ENCODE results near the gene PPP6R1.

The PPP6R1 gene

DNA sequence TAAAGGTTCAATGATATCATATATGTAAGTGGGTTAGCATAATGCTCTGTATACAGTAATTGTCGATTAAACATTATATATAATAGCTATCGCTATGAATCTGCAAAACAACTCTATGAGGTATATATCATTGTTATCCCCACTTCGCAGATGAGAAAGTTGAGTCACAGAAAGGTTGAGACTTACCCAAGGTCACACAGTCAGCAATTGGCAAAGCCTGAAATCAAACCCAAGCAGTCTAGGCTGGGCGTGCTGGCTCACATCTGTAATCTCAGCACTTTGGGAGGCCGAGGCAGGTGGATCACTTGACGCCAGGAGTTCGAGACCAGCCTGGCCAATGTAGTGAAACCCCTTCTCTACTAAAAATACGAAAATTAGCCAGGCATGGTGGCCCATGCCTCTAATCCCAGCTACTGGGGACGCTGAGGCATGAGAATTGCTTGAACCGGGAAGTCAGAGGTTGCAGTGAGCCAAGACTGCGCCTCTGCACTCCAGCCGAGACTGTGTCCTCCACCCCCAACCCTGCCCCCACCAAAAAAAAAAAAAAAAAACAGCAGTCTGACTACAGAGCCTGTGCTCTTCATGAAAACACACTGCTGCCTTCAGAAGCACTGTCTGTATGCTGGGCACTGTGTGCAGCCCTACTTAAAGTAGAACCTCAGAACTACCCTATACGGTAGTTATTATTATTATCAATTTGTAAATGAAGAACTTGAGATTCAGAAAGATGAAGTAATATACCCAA is 19.7 kb upstream of the PPP6R1 start:
- Histone ChIP-seq H3K4me3 (ENCODE audit: low read length) (no peak overlapping the region), H4K8ac (ENCODE audit: low read depth, low read length) (no peak overlapping the region), H3K56ac (ENCODE audit: low read length) (no peak overlapping the region), H3K18ac (ENCODE audit: low read length) (no peak overlapping the region), H2BK5ac (ENCODE audit: low read length) (no peak overlapping the region), H3K27me3 (ENCODE audit: insufficient read depth, low read length, poor library complexity) (no peaks in the 10 kb centered on the region), H2BK120ac (ENCODE audit: low read depth, low read length) (no peak overlapping the region), H4K5ac (ENCODE audit: low read length) (no peak overlapping the region), H2BK15ac (replicated peaks; ENCODE audit: low read depth) (no peak overlapping the region), H3K4ac (ENCODE audit: low read depth, low read length) (no peak overlapping the region), H3K27ac (ENCODE audit: low read depth, low read length) (no peak overlapping the region), H3K79me2 (ENCODE audit: control insufficient read depth, insufficient read depth, low read length) (no peaks in the 10 kb centered on the region), H2AK5ac (ENCODE audit: low read length) (no peak overlapping the region), H3K9ac (ENCODE audit: low read length) (no peak overlapping the region), H3K36me3 (ENCODE audit: control insufficient read depth, insufficient read depth, low read length) (no peaks in the 10 kb centered on the region), H3K4me1 (ENCODE audit: control insufficient read depth, low read depth, low read length) (peaks cover 2% of the 10 kb centered on the region), H3K79me1 (ENCODE audit: low read length) (peaks cover 3% of the 10 kb centered on the region), H3K23ac (ENCODE audit: low read length) (no peak overlapping the region), H3K4me2 (ENCODE audit: low read length) (no peak overlapping the region)
- DNase-seq = no peak
- no CpG with 5 or more reads among the region's 13 CpGs for WGBS (ENCODE audit: extremely low coverage, insufficient coverage, low lambda C conversion rate)

DNA sequence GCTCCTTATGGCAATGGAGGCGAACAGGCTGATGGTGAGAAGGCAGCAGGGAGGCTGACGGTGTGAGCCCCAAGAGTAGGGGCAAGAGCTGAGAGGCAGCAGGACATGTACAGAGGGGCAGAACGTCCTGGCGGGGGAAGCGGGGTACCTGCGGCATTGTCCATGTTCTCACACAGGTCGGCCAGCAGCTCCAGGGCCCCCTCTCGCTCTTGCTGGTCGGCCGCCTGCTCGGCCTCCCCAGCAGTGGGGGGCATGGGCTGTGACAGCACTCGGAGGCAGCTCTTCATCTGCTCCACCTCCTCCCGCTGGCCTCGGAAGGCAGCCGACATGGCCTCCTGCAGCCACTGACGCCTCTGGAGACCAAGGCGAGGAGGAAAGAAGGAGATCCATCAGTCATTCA is 18.7 kb upstream of the PPP6R1 start:
- no peak overlapping the region for H3K9ac ChIP-seq (ENCODE audit: low read length)
- H3K79me2 ChIP-seq (ENCODE audit: control insufficient read depth, insufficient read depth, low read length) = no peaks in the 10 kb centered on the region
- no peaks in the 10 kb centered on the region for H3K27me3 ChIP-seq (ENCODE audit: insufficient read depth, low read length, poor library complexity)
- H3K4me2 ChIP-seq (ENCODE audit: low read length) = no peak overlapping the region
- H2AK5ac ChIP-seq (ENCODE audit: low read length) = no peak overlapping the region
- H2BK5ac ChIP-seq (ENCODE audit: low read length) = no peak overlapping the region
- no peak overlapping the region for H3K4ac ChIP-seq (ENCODE audit: low read depth, low read length)
- no peaks in the 10 kb centered on the region for H3K36me3 ChIP-seq (ENCODE audit: control insufficient read depth, insufficient read depth, low read length)
- no peak overlapping the region for H2BK15ac ChIP-seq (replicated peaks; ENCODE audit: low read depth)
- no peak overlapping the region for H2BK120ac ChIP-seq (ENCODE audit: low read depth, low read length)
- no peak overlapping the region for H3K56ac ChIP-seq (ENCODE audit: low read length)
- no peak overlapping the region for H3K18ac ChIP-seq (ENCODE audit: low read length)
- H3K23ac ChIP-seq (ENCODE audit: low read length) = no peak overlapping the region
- peaks cover 3% of the 10 kb centered on the region for H3K79me1 ChIP-seq (ENCODE audit: low read length)
- WGBS (ENCODE audit: extremely low coverage, insufficient coverage, low lambda C conversion rate) = no CpG with 5 or more reads among the region's 17 CpGs
- H4K8ac ChIP-seq (ENCODE audit: low read depth, low read length) = no peak overlapping the region
- no peak for DNase-seq
- no peak overlapping the region for H3K4me3 ChIP-seq (ENCODE audit: low read length)
- H3K4me1 ChIP-seq (ENCODE audit: control insufficient read depth, low read depth, low read length) = peaks cover 2% of the 10 kb centered on the region
- H4K5ac ChIP-seq (ENCODE audit: low read length) = no peak overlapping the region
- H3K27ac ChIP-seq (ENCODE audit: low read depth, low read length) = no peak overlapping the region

GRCh38 chr19:55276720-55277430 is 18.1 kb upstream of the PPP6R1 start:
- no peak overlapping the region for H2BK15ac ChIP-seq (replicated peaks; ENCODE audit: low read depth)
- H2BK5ac ChIP-seq (ENCODE audit: low read length) = no peak overlapping the region
- no peak overlapping the region for H3K4ac ChIP-seq (ENCODE audit: low read depth, low read length)
- no peak overlapping the region for H3K56ac ChIP-seq (ENCODE audit: low read length)
- no peaks in the 10 kb centered on the region for H3K79me2 ChIP-seq (ENCODE audit: control insufficient read depth, insufficient read depth, low read length)
- no peaks in the 10 kb centered on the region for H3K36me3 ChIP-seq (ENCODE audit: control insufficient read depth, insufficient read depth, low read length)
- no peak overlapping the region for H4K8ac ChIP-seq (ENCODE audit: low read depth, low read length)
- no peak overlapping the region for H3K23ac ChIP-seq (ENCODE audit: low read length)
- H3K27ac ChIP-seq (ENCODE audit: low read depth, low read length) = no peak overlapping the region
- H3K4me1 ChIP-seq (ENCODE audit: control insufficient read depth, low read depth, low read length) = peaks cover 2% of the 10 kb centered on the region
- no peak overlapping the region for H3K4me2 ChIP-seq (ENCODE audit: low read length)
- no CpG with 5 or more reads among the region's 15 CpGs for WGBS (ENCODE audit: extremely low coverage, insufficient coverage, low lambda C conversion rate)
- no peak overlapping the region for H3K4me3 ChIP-seq (ENCODE audit: low read length)
- H3K9ac ChIP-seq (ENCODE audit: low read length) = no peak overlapping the region
- H3K27me3 ChIP-seq (ENCODE audit: insufficient read depth, low read length, poor library complexity) = no peaks in the 10 kb centered on the region
- no peak for DNase-seq
- peaks cover 3% of the 10 kb centered on the region for H3K79me1 ChIP-seq (ENCODE audit: low read length)
- no peak overlapping the region for H2AK5ac ChIP-seq (ENCODE audit: low read length)
- no peak overlapping the region for H4K5ac ChIP-seq (ENCODE audit: low read length)
- H2BK120ac ChIP-seq (ENCODE audit: low read depth, low read length) = no peak overlapping the region
- H3K18ac ChIP-seq (ENCODE audit: low read length) = no peak overlapping the region

- no CpG with 5 or more reads among the region's 17 CpGs for WGBS (ENCODE audit: extremely low coverage, insufficient coverage, low lambda C conversion rate)
- Histone ChIP-seq H3K4me1 (ENCODE audit: control insufficient read depth, low read depth, low read length) (peaks cover 2% of the 10 kb centered on the region), H2AK5ac (ENCODE audit: low read length) (no peak overlapping the region), H3K36me3 (ENCODE audit: control insufficient read depth, insufficient read depth, low read length) (no peaks in the 10 kb centered on the region), H3K4me3 (ENCODE audit: low read length) (no peak overlapping the region), H3K79me2 (ENCODE audit: control insufficient read depth, insufficient read depth, low read length) (no peaks in the 10 kb centered on the region), H3K23ac (ENCODE audit: low read length) (no peak overlapping the region), H4K8ac (ENCODE audit: low read depth, low read length) (no peak overlapping the region), H3K27ac (ENCODE audit: low read depth, low read length) (no peak overlapping the region), H3K18ac (ENCODE audit: low read length) (no peak overlapping the region), H3K56ac (ENCODE audit: low read length) (no peak overlapping the region), H3K79me1 (ENCODE audit: low read length) (peaks cover 3% of the 10 kb centered on the region), H2BK120ac (ENCODE audit: low read depth, low read length) (no peak overlapping the region), H3K27me3 (ENCODE audit: insufficient read depth, low read length, poor library complexity) (no peaks in the 10 kb centered on the region), H3K4ac (ENCODE audit: low read depth, low read length) (no peak overlapping the region), H3K9ac (ENCODE audit: low read length) (no peak overlapping the region), H4K5ac (ENCODE audit: low read length) (no peak overlapping the region), H2BK15ac (replicated peaks; ENCODE audit: low read depth) (no peak overlapping the region), H3K4me2 (ENCODE audit: low read length) (no peak overlapping the region), H2BK5ac (ENCODE audit: low read length) (no peak overlapping the region)
- DNase-seq = no peak
Measured at GRCh38 chr19:55275851-55276719, 17.3 kb upstream of the PPP6R1 start.

DNA sequence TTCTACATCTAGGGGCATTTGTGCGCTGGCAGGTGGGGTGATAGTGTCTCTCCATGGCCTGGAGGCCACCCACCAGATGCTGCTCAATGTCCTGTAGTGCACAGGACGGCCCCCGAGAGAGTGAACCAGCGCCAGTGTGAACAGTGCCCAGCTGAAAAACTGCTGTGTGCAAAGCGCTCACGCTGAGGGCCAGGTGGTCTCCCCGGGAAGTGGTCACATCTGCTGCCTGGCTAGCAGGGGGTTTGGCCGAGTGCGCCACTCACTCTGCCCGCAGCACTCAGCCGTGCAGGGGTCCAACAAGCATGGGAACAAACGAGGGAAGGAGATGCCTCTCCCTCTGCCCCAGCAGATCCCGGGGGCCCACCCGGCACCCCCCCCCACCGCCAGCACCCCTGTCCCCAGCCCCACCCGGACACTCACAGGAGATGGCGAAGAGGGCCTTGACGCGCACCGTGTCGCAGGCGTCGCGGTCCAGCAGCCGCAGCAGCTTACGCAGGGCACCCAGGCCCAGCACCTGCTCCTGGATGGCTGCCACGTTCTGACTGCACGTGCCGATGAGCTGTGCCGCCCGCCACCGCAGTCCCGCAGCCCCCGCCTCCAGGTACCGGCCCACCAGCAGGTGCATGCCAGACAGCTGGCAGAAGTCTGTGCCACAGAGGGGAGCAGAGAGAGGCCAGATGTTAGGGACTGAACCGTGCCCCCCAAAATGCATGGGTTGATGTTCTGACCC is 15.3 kb upstream of the PPP6R1 start:
- Histone ChIP-seq H3K4me1 (ENCODE audit: control insufficient read depth, low read depth, low read length) (peaks cover 2% of the 10 kb centered on the region), H3K36me3 (ENCODE audit: control insufficient read depth, insufficient read depth, low read length) (no peaks in the 10 kb centered on the region), H4K8ac (ENCODE audit: low read depth, low read length) (no peak overlapping the region), H2AK5ac (ENCODE audit: low read length) (no peak overlapping the region), H3K23ac (ENCODE audit: low read length) (no peak overlapping the region), H3K79me1 (ENCODE audit: low read length) (peaks cover 2% of the 10 kb centered on the region), H3K27me3 (ENCODE audit: insufficient read depth, low read length, poor library complexity) (no peaks in the 10 kb centered on the region), H3K27ac (ENCODE audit: low read depth, low read length) (no peak overlapping the region), H2BK5ac (ENCODE audit: low read length) (no peak overlapping the region), H2BK120ac (ENCODE audit: low read depth, low read length) (no peak overlapping the region), H3K9ac (ENCODE audit: low read length) (no peak overlapping the region), H3K56ac (ENCODE audit: low read length) (no peak overlapping the region), H3K18ac (ENCODE audit: low read length) (no peak overlapping the region), H3K4me2 (ENCODE audit: low read length) (no peak overlapping the region), H2BK15ac (replicated peaks; ENCODE audit: low read depth) (no peak overlapping the region), H3K4ac (ENCODE audit: low read depth, low read length) (no peak overlapping the region), H3K4me3 (ENCODE audit: low read length) (no peak overlapping the region), H3K79me2 (ENCODE audit: control insufficient read depth, insufficient read depth, low read length) (no peaks in the 10 kb centered on the region), H4K5ac (ENCODE audit: low read length) (no peak overlapping the region)
- DNase-seq = no peak
- no CpG with 5 or more reads among the region's 36 CpGs for WGBS (ENCODE audit: extremely low coverage, insufficient coverage, low lambda C conversion rate)

All from mesendoderm (in vitro differentiated cells).